GM12874 (cell line): ENCODE results near the gene CFAP69.

Source experiments
- TF ChIP-seq, protein P1 (sequence below): IDR thresholded peaks from 2 replicates; pipeline ENCODE4 v1.5.1; 2011; ENCODE audit warnings: low read depth, mild to moderate bottlenecking, control low read depth, low read length, moderate library complexity; ENCODE audit not compliant: insufficient read depth

The CFAP69 gene

GRCh38 chr7:90262438-90262837, 17.5 kb downstream of the CFAP69 start:
- TF ChIP-seq, protein P1, sequence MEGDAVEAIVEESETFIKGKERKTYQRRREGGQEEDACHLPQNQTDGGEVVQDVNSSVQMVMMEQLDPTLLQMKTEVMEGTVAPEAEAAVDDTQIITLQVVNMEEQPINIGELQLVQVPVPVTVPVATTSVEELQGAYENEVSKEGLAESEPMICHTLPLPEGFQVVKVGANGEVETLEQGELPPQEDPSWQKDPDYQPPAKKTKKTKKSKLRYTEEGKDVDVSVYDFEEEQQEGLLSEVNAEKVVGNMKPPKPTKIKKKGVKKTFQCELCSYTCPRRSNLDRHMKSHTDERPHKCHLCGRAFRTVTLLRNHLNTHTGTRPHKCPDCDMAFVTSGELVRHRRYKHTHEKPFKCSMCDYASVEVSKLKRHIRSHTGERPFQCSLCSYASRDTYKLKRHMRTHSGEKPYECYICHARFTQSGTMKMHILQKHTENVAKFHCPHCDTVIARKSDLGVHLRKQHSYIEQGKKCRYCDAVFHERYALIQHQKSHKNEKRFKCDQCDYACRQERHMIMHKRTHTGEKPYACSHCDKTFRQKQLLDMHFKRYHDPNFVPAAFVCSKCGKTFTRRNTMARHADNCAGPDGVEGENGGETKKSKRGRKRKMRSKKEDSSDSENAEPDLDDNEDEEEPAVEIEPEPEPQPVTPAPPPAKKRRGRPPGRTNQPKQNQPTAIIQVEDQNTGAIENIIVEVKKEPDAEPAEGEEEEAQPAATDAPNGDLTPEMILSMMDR, result no peak

- TF ChIP-seq, protein P1, result no peak
Measured at GRCh38 chr7:90266808-90267207, 21.8 kb downstream of the CFAP69 start.

DNA sequence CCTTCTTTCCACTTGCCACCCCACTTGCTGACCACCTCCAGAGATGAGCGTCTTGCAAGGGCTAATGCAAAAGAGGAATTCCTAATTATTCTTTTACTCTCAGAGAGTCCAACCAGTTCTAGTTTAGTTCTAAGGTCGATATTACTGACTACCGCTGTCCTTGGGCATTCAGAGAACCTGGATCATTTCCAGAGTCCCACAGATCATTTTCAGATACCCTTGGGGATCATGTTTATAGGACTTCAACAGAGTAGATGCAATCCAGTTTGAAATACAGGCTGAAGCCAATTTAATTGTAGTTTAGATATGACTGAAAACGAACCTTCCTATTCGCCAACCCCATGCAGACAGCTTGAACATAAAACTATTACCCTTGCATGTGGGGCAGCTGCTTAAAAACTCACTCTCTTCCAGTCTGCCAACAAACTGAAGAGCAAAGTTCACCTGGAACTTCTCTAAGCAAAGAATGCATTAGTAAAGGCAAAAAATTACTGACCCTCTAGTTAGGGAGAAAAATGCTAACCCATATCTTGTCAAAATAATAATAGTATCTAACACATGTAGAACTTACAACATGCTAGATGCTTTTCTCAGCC, 22.4 kb downstream of the CFAP69 start:
- TF ChIP-seq, protein P1, result no peak

- TF ChIP-seq, protein P1, result no peak
Measured at GRCh38 chr7:90269163-90269562, 24.2 kb downstream of the CFAP69 start.

- TF ChIP-seq, protein P1, result no peak
Measured at GRCh38 chr7:90270431-90271178, 25.6 kb downstream of the CFAP69 start.

DNA sequence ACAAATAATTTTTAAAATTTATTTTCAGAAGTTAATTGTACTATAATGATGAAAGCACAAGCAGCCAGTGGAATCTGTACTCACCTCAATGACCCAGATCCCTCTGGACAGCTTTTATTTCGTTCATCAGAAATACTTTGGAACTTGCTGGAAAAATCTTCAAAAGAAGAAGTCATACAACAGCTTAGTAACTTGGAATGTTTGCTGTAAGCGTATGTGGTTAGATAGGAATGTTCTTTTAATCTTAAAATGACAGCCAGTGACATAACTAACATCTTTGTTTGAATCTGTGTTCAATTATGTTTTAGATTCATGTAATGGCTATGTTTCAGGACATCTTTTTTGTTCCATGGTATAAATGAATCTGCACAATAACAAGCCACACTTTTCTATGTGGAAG, 26.8 kb downstream of the CFAP69 start:
- TF ChIP-seq, protein P1, result no peak

GRCh38 chr7:90272242-90272641, 27.3 kb downstream of the CFAP69 start:
- TF ChIP-seq, protein P1, result no peak
